ENCODE results near the gene PPM1F.

Gene PPM1F

DNA sequence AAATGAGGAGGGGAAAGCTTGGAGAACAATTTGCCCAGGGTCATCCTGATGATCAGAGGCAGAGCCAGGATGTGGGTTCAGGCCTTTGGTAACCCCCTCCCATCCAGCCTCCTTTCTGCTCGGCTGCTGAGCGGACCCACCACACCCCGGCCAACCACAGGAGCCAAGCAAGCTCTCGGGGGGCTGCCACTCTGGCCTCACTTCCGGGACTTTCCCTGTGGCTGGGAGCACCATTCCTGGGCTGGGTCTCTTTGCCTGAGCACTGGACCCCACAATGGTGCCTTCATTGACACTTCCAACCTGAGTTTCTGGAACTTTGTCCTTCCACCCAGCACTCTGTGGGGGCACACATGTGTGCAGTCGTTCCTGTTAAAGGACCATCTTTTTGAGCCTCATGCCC lies 20.2 kb upstream of the PPM1F start:
- H3K9ac ChIP-seq (ENCODE audit: low read length): no peak overlapping the region
- H3K4me3 ChIP-seq (ENCODE audit: insufficient read depth, low read length, poor library complexity, severe bottlenecking): no peak overlapping the region
- no peaks in the 10 kb centered on the region for H3F3A ChIP-seq (ENCODE audit: insufficient read depth)
- H3K9me2 ChIP-seq (replicated peaks; ENCODE audit: insufficient read depth, low read length): no peaks in the 10 kb centered on the region
- no peak overlapping the region for H3K27ac ChIP-seq (ENCODE audit: low read depth, low read length)
- H2AFZ ChIP-seq (ENCODE audit: low read depth, low read length, severe bottlenecking): no peak overlapping the region
- TF ChIP-seq, protein P1, sequence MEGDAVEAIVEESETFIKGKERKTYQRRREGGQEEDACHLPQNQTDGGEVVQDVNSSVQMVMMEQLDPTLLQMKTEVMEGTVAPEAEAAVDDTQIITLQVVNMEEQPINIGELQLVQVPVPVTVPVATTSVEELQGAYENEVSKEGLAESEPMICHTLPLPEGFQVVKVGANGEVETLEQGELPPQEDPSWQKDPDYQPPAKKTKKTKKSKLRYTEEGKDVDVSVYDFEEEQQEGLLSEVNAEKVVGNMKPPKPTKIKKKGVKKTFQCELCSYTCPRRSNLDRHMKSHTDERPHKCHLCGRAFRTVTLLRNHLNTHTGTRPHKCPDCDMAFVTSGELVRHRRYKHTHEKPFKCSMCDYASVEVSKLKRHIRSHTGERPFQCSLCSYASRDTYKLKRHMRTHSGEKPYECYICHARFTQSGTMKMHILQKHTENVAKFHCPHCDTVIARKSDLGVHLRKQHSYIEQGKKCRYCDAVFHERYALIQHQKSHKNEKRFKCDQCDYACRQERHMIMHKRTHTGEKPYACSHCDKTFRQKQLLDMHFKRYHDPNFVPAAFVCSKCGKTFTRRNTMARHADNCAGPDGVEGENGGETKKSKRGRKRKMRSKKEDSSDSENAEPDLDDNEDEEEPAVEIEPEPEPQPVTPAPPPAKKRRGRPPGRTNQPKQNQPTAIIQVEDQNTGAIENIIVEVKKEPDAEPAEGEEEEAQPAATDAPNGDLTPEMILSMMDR (IDR thresholded peaks at IDR 0.05; ENCODE audit: insufficient read depth, low read length, poor library complexity, severe bottlenecking): no peak
- no peak for TF ChIP-seq EZH2phosphoT487 (conservative IDR thresholded peaks at IDR 0.05; ENCODE audit: low read length)
- no peaks in the 10 kb centered on the region for H4K20me1 ChIP-seq (ENCODE audit: low read depth, low read length)
- H3K27me3 ChIP-seq (ENCODE audit: low read length): no peaks in the 10 kb centered on the region
- H3K9me3 ChIP-seq (ENCODE audit: insufficient read depth, low read length): no peaks in the 10 kb centered on the region
- H3K4me2 ChIP-seq (ENCODE audit: low read depth, low read length, poor library complexity, severe bottlenecking): no peak overlapping the region
- no peaks in the 10 kb centered on the region for H3K79me2 ChIP-seq (ENCODE audit: insufficient read depth, low read length)
- H3K36me3 ChIP-seq (ENCODE audit: low read length): no peaks in the 10 kb centered on the region

DNA sequence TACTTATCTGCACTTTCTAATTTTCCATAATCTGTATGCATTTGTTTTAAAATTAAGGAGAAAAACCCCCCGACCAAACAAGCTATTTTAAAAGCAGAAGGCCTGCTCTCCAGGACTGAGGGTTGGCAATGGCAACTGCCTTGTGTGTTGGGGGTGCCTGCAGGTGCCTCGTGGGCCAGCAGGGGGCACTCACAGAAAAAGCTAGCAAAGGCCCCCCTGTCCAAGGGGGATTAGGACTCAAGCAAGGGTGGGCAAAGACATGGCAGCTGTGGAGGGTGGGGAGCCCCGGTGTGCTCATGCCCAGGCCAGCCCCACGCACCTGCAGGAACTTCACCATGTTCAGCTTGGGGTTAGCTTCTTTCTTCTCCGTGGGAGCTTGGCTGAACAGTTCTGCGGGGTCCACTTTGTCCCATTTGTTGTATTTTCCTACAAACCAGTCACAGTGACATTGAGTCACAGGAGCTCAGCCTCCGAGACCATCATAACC lies 19.7 kb upstream of the PPM1F start:
- Histone ChIP-seq H3K4me2 (ENCODE audit: low read depth, low read length, poor library complexity, severe bottlenecking) (no peak overlapping the region), H4K20me1 (ENCODE audit: low read depth, low read length) (no peaks in the 10 kb centered on the region), H3K9me2 (replicated peaks; ENCODE audit: insufficient read depth, low read length) (no peaks in the 10 kb centered on the region), H3K36me3 (ENCODE audit: low read length) (no peaks in the 10 kb centered on the region), H3K79me2 (ENCODE audit: insufficient read depth, low read length) (no peaks in the 10 kb centered on the region), H3K9ac (ENCODE audit: low read length) (no peak overlapping the region), H3K4me3 (ENCODE audit: insufficient read depth, low read length, poor library complexity, severe bottlenecking) (no peak overlapping the region), H3K9me3 (ENCODE audit: insufficient read depth, low read length) (no peaks in the 10 kb centered on the region), H3F3A (ENCODE audit: insufficient read depth) (no peaks in the 10 kb centered on the region), H3K27me3 (ENCODE audit: low read length) (no peaks in the 10 kb centered on the region), H2AFZ (ENCODE audit: low read depth, low read length, severe bottlenecking) (no peak overlapping the region), H3K27ac (ENCODE audit: low read depth, low read length) (no peak overlapping the region)
- TF ChIP-seq, protein P1 (IDR thresholded peaks at IDR 0.05; ENCODE audit: insufficient read depth, low read length, poor library complexity, severe bottlenecking): peak; percentile 67
- TF ChIP-seq EZH2phosphoT487 (conservative IDR thresholded peaks at IDR 0.05; ENCODE audit: low read length): no peak

DNA sequence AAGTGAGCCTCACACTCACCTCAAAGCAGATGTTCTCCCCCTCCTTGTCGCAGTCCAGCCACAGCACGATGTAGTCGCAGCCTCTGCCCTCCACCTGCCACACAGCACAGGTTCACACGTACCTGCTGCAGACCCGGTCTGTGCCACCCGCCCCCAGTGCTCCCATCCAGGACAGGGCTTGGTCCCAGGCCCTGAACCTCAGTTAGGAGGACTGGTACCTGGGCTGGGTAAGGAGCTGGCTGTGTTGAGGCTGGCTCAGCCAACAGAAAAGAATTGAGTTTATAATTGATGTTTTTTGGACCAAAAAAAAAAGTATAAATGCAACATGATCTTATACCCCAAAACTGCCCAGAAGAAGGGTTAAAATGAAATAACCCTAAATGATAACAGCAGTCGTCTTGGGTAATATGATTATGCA lies 19.2 kb upstream of the PPM1F start:
- Histone ChIP-seq H2AFZ (ENCODE audit: low read depth, low read length, severe bottlenecking) (no peak overlapping the region), H3K9me3 (ENCODE audit: insufficient read depth, low read length) (no peaks in the 10 kb centered on the region), H3K27ac (ENCODE audit: low read depth, low read length) (no peak overlapping the region), H3F3A (ENCODE audit: insufficient read depth) (no peaks in the 10 kb centered on the region), H3K79me2 (ENCODE audit: insufficient read depth, low read length) (no peaks in the 10 kb centered on the region), H3K36me3 (ENCODE audit: low read length) (no peaks in the 10 kb centered on the region), H3K9ac (ENCODE audit: low read length) (no peak overlapping the region), H3K9me2 (replicated peaks; ENCODE audit: insufficient read depth, low read length) (no peaks in the 10 kb centered on the region), H4K20me1 (ENCODE audit: low read depth, low read length) (no peaks in the 10 kb centered on the region), H3K27me3 (ENCODE audit: low read length) (no peaks in the 10 kb centered on the region), H3K4me2 (ENCODE audit: low read depth, low read length, poor library complexity, severe bottlenecking) (no peak overlapping the region), H3K4me3 (ENCODE audit: insufficient read depth, low read length, poor library complexity, severe bottlenecking) (no peak overlapping the region)
- TF ChIP-seq, protein P1 (IDR thresholded peaks at IDR 0.05; ENCODE audit: insufficient read depth, low read length, poor library complexity, severe bottlenecking): no peak
- TF ChIP-seq EZH2phosphoT487 (conservative IDR thresholded peaks at IDR 0.05; ENCODE audit: low read length): no peak

Data from SU-DHL-6 (cell line).